Mucosa of stomach (tissue), 1 donor: ENCODE data around the gene SLC25A19.
A peak's percentile ranks its signal among the peaks of the same experiment; 100 is the strongest.
"Not testable (repeated sequence)": the region's sequence is repeated elsewhere in the genome, so short reads cannot be mapped to it uniquely, and the experiment has no call there.

ENCODE experiments used
- H3K27me3 ChIP-seq: one replicate; pipeline ENCODE4 v1.7.0; 2013; ENCODE audit warnings: mild to moderate bottlenecking, low read length; ENCODE audit not compliant: control insufficient read depth, insufficient read depth
- H3K36me3 ChIP-seq: one replicate; pipeline ENCODE4 v1.7.0; 2013; ENCODE audit warnings: low read length; ENCODE audit not compliant: control insufficient read depth, insufficient read depth
- H3K4me1 ChIP-seq: one replicate; pipeline ENCODE4 v1.7.0; 2013; ENCODE audit warnings: mild to moderate bottlenecking, low read length; ENCODE audit not compliant: control insufficient read depth, insufficient read depth
- H3K4me3 ChIP-seq: one replicate; pipeline ENCODE4 v1.7.0; 2013; ENCODE audit warnings: low read length
- H3K9ac ChIP-seq: one replicate; pipeline ENCODE4 v1.7.0; 2013; ENCODE audit warnings: mild to moderate bottlenecking, low read length, moderate library complexity
- H3K9me3 ChIP-seq: one replicate; pipeline ENCODE4 v1.7.0; 2013; ENCODE audit warnings: mild to moderate bottlenecking, low read length, moderate library complexity; ENCODE audit not compliant: control insufficient read depth
- donor health status: Pancreatic carcinoma.

The SLC25A19 gene

GRCh38 chr17:75262112-75262606, 27.1 kb downstream of the SLC25A19 start:
- H3K9ac ChIP-seq = peak overlapping the region; percentile 97
- H3K36me3 ChIP-seq = peaks cover 5% of the 10 kb centered on the region
- H3K9me3 ChIP-seq = no peaks in the 10 kb centered on the region
- H3K4me3 ChIP-seq = peak overlapping the region; percentile 92
- H3K27me3 ChIP-seq = no peaks in the 10 kb centered on the region
- peaks cover 25% of the 10 kb centered on the region for H3K4me1 ChIP-seq

GRCh38 chr17:75261336-75262111, 27.7 kb downstream of the SLC25A19 start, which contains the start of the genes GGA3 and MRPS7:
Gene GGA3, minus strand, starts transcription at chr17:75261606. Its CDS starts 19 bp downstream, at chr17:75261587.
Gene MRPS7, plus strand, starts transcription at chr17:75261879. Its CDS starts 22 bp downstream, at chr17:75261901.
- peaks cover 21% of the 10 kb centered on the region for H3K4me1 ChIP-seq
- H3K4me3 ChIP-seq = peak within 1 kb of the TSS; percentile 92
- H3K27me3 ChIP-seq = no peaks in the 10 kb centered on the region
- peaks cover 5% of the 10 kb centered on the region for H3K36me3 ChIP-seq
- no peaks in the 10 kb centered on the region for H3K9me3 ChIP-seq
- peak within 1 kb of the TSS; percentile 97 for H3K9ac ChIP-seq

- H3K4me1 ChIP-seq = peaks cover 21% of the 10 kb centered on the region
- peak overlapping the region; percentile 97 for H3K9ac ChIP-seq
- no peaks in the 10 kb centered on the region for H3K9me3 ChIP-seq
- peaks cover 5% of the 10 kb centered on the region for H3K36me3 ChIP-seq
- H3K4me3 ChIP-seq = peak overlapping the region; percentile 92
- H3K27me3 ChIP-seq = no peaks in the 10 kb centered on the region
These were observed 28.4 kb downstream of the SLC25A19 start for GRCh38 chr17:75260641-75261335.

GRCh38 chr17:75257228-75257627, 32.0 kb downstream of the SLC25A19 start:
- H3K36me3 ChIP-seq, H3K4me3 ChIP-seq, H3K27me3 ChIP-seq, H3K9ac ChIP-seq, H3K9me3 ChIP-seq: not testable (repeated sequence)
- peaks cover 14% of the 10 kb centered on the region for H3K4me1 ChIP-seq

- H3K4me1 ChIP-seq = peaks cover 14% of the 10 kb centered on the region
- H3K9me3 ChIP-seq, H3K27me3 ChIP-seq, H3K9ac ChIP-seq, H3K4me3 ChIP-seq, H3K36me3 ChIP-seq: not testable (repeated sequence)
These were observed 33.1 kb downstream of the SLC25A19 start for GRCh38 chr17:75255954-75256698.

GRCh38 chr17:75252039-75252816, 37.0 kb downstream of the SLC25A19 start:
- Histone ChIP-seq H3K9ac (no peak overlapping the region), H3K4me1 (peaks cover 3% of the 10 kb centered on the region), H3K36me3 (peaks cover 4% of the 10 kb centered on the region), H3K4me3 (no peak overlapping the region), H3K9me3 (no peaks in the 10 kb centered on the region), H3K27me3 (no peaks in the 10 kb centered on the region)

- no peaks in the 10 kb centered on the region for H3K9me3 ChIP-seq
- H3K36me3 ChIP-seq = peaks cover 14% of the 10 kb centered on the region
- H3K9ac ChIP-seq = no peak overlapping the region
- H3K4me3 ChIP-seq = no peak overlapping the region
- H3K27me3 ChIP-seq = no peaks in the 10 kb centered on the region
- peaks cover 3% of the 10 kb centered on the region for H3K4me1 ChIP-seq
These were observed 39.2 kb downstream of the SLC25A19 start for GRCh38 chr17:75250009-75250471.

GRCh38 chr17:75249564-75249963, 39.7 kb downstream of the SLC25A19 start:
- no peak overlapping the region for H3K9ac ChIP-seq
- H3K9me3 ChIP-seq = no peaks in the 10 kb centered on the region
- no peak overlapping the region for H3K4me3 ChIP-seq
- H3K36me3 ChIP-seq = peaks cover 14% of the 10 kb centered on the region
- H3K27me3 ChIP-seq = no peaks in the 10 kb centered on the region
- peaks cover 3% of the 10 kb centered on the region for H3K4me1 ChIP-seq

- peaks cover 27% of the 10 kb centered on the region for H3K36me3 ChIP-seq
- no peak overlapping the region for H3K9ac ChIP-seq
- no peaks in the 10 kb centered on the region for H3K27me3 ChIP-seq
- no peaks in the 10 kb centered on the region for H3K9me3 ChIP-seq
- H3K4me3 ChIP-seq = no peak overlapping the region
- peaks cover 3% of the 10 kb centered on the region for H3K4me1 ChIP-seq
These were observed 42.8 kb downstream of the SLC25A19 start for GRCh38 chr17:75246404-75246803.

GRCh38 chr17:75245011-75245410, 44.2 kb downstream of the SLC25A19 start:
- Histone ChIP-seq H3K9me3 (no peaks in the 10 kb centered on the region), H3K36me3 (peaks cover 35% of the 10 kb centered on the region), H3K9ac (no peak overlapping the region), H3K4me1 (no peaks in the 10 kb centered on the region), H3K4me3 (no peak overlapping the region), H3K27me3 (no peaks in the 10 kb centered on the region)

- Histone ChIP-seq H3K9ac (no peak overlapping the region), H3K27me3 (no peaks in the 10 kb centered on the region), H3K4me1 (no peaks in the 10 kb centered on the region), H3K36me3 (peaks cover 39% of the 10 kb centered on the region), H3K4me3 (no peak overlapping the region), H3K9me3 (no peaks in the 10 kb centered on the region)
These were observed 44.9 kb downstream of the SLC25A19 start for GRCh38 chr17:75244133-75244866.
